ENCODE results near the gene C12orf60.

Gene C12orf60

GRCh38 chr12:14777271-14777670, 26.2 kb upstream of the C12orf60 start:
- DNase-seq, result no peak

- no peak for DNase-seq
Observed at GRCh38 chr12:14779834-14780233, 23.6 kb upstream of the C12orf60 start.

GRCh38 chr12:14780859-14781258, 22.6 kb upstream of the C12orf60 start:
- DNase-seq, result no peak

GRCh38 chr12:14781563-14781962, 21.9 kb upstream of the C12orf60 start:
- DNase-seq, result no peak

GRCh38 chr12:14782756-14783155, 20.7 kb upstream of the C12orf60 start:
- no peak for DNase-seq

- DNase-seq, result no peak
Observed at GRCh38 chr12:14784471-14784870, 19.0 kb upstream of the C12orf60 start.

- no peak for DNase-seq
Observed at GRCh38 chr12:14785568-14785967, 17.9 kb upstream of the C12orf60 start.

- DNase-seq, result no peak
Observed at GRCh38 chr12:14795028-14795448, 8.4 kb upstream of the C12orf60 start.

GRCh38 chr12:14802247-14802646, 1.2 kb upstream of the C12orf60 start:
- DNase-seq, result no peak

GRCh38 chr12:14802721-14803010, 804 bp upstream of the C12orf60 start:
- no peak for DNase-seq

GRCh38 chr12:14803830-14804160, 325 bp downstream of the C12orf60 start:
- DNase-seq, result no peak

GRCh38 chr12:14810167-14810952, 6.9 kb downstream of the C12orf60 start:
- DNase-seq, result no peak

GRCh38 chr12:14810953-14811483, 7.5 kb downstream of the C12orf60 start:
- no peak for DNase-seq

GRCh38 chr12:14811486-14811885, 8.0 kb downstream of the C12orf60 start:
- DNase-seq, result no peak

- no peak for DNase-seq
Observed at GRCh38 chr12:14814014-14814413, 10.5 kb downstream of the C12orf60 start, which contains the start of gene SMCO3. SMCO3 (minus strand) TSS chr12:14814182; CDS start chr12:14806680, 7,502 bp downstream.

GRCh38 chr12:14824012-14824634, 20.7 kb downstream of the C12orf60 start:
- no peak for DNase-seq

GRCh38 chr12:14825256-14825655, 21.8 kb downstream of the C12orf60 start:
- no peak for DNase-seq

GRCh38 chr12:14826491-14826890, 23.0 kb downstream of the C12orf60 start:
- no peak for DNase-seq

GRCh38 chr12:14827043-14827442, 23.6 kb downstream of the C12orf60 start:
- no peak for DNase-seq

GRCh38 chr12:14828892-14829291, 25.4 kb downstream of the C12orf60 start:
- no peak for DNase-seq

GRCh38 chr12:14833336-14833735, 29.9 kb downstream of the C12orf60 start:
- no peak for DNase-seq

- no peak for DNase-seq
Observed at GRCh38 chr12:14833952-14834351, 30.5 kb downstream of the C12orf60 start.

GRCh38 chr12:14834509-14834908, 31.0 kb downstream of the C12orf60 start:
- no peak for DNase-seq
